OCI-LY1 (cell line): Measurements from ENCODE around the gene RAB36.

Experiments
- H2AFZ ChIP-seq: fragments of 200-600 bp; sonication (generic), shearing (Covaris generic); 2 replicates; pipeline ENCODE4 v1.6.0; 2014; ENCODE audit warnings: antibody characterized with exemption, mild to moderate bottlenecking, low read length
- H3F3A ChIP-seq: fragments of 200-600 bp; sonication (generic), shearing (Covaris generic); 2 replicates; pipeline ENCODE4 v1.6.0; 2014; ENCODE audit warnings: mild to moderate bottlenecking, antibody characterized with exemption, low read length, moderate library complexity; ENCODE audit not compliant: insufficient read depth
- H3K27ac ChIP-seq: fragments of 200-600 bp; sonication (generic); 2 replicates; pipeline ENCODE4 v1.5.1; 2014; ENCODE audit warnings: low read length, mixed run types, mild to moderate bottlenecking, low read depth; ENCODE audit not compliant: poor library complexity, severe bottlenecking
- H3K27me3 ChIP-seq: fragments of 200-600 bp; sonication (generic); 2 replicates; pipeline ENCODE4 v1.6.0; 2014; ENCODE audit warnings: antibody characterized with exemption, mild to moderate bottlenecking, low read length, moderate library complexity; ENCODE audit not compliant: insufficient read depth
- H3K36me3 ChIP-seq: fragments of 200-600 bp; sonication (generic); 2 replicates; pipeline ENCODE4 v1.6.1; 2014; ENCODE audit warnings: mild to moderate bottlenecking, antibody characterized with exemption, low read length, moderate library complexity, mixed read lengths; ENCODE audit not compliant: insufficient read depth
- H3K4me1 ChIP-seq: fragments of 200-600 bp; sonication (generic); 2 replicates; pipeline ENCODE4 v1.5.1; 2014; ENCODE audit warnings: mild to moderate bottlenecking, low read length, moderate library complexity; ENCODE audit not compliant: insufficient read depth, severe bottlenecking
- H3K4me2 ChIP-seq: fragments of 200-600 bp; sonication (generic), shearing (Covaris generic); 2 replicates; pipeline ENCODE4 v1.6.1; 2014; ENCODE audit warnings: low read length
- H3K4me3 ChIP-seq: fragments of 200-600 bp; sonication (generic); 2 replicates; pipeline ENCODE4 v1.5.1; 2014; ENCODE audit warnings: low read length, low read depth, mild to moderate bottlenecking, mixed read lengths; ENCODE audit not compliant: poor library complexity, severe bottlenecking
- H3K79me2 ChIP-seq: fragments of 200-600 bp; shearing (Covaris generic); 2 replicates; pipeline ENCODE4 v1.6.1; 2016; ENCODE audit warnings: mixed run types, low read length, mixed read lengths; ENCODE audit not compliant: insufficient read depth
- H3K9ac ChIP-seq: fragments of 200-600 bp; sonication (generic), shearing (Covaris generic); 2 replicates; pipeline ENCODE4 v1.6.1; 2014; ENCODE audit warnings: mild to moderate bottlenecking, low read length, mixed read lengths
- H3K9me2 ChIP-seq: fragments of 200-600 bp; sonication (generic), shearing (Covaris generic); 2 replicates; pipeline ENCODE4 v1.6.1; 2014; ENCODE audit warnings: low read depth, mild to moderate bottlenecking, low read length, mixed read lengths
- H3K9me3 ChIP-seq: fragments of 200-600 bp; shearing (Covaris generic); 2 replicates; pipeline ENCODE4 v1.6.1; 2014; ENCODE audit warnings: low read length, mixed read lengths
- H4K20me1 ChIP-seq: fragments of 200-600 bp; sonication (generic), shearing (Covaris generic); 2 replicates; pipeline ENCODE4 v1.6.0; 2016; ENCODE audit warnings: mild to moderate bottlenecking, low read length; ENCODE audit not compliant: insufficient read depth
- EZH2 ChIP-seq: fragments of 200-600 bp; sonication (generic), shearing (Covaris generic); IDR thresholded peaks from 2 replicates; pipeline ENCODE4 v1.8.0; 2017; ENCODE audit warnings: borderline replicate concordance, mixed run types, mild to moderate bottlenecking, antibody characterized with exemption, low read length, moderate library complexity, mixed read lengths
- TF ChIP-seq, protein P1 (sequence below): fragments of 200-600 bp; sonication (generic), shearing (Covaris generic); IDR thresholded peaks from 2 replicates; pipeline ENCODE4 v1.5.1; 2017; ENCODE audit warnings: mild to moderate bottlenecking, antibody characterized with exemption, low read length, moderate library complexity, mixed read lengths

Gene RAB36

GRCh38 chr22:23161029-23161428 is 15.8 kb downstream of the RAB36 start:
- Histone ChIP-seq H3K36me3 (no peaks in the 10 kb centered on the region), H3F3A (no peaks in the 10 kb centered on the region), H3K9me2 (no peaks in the 10 kb centered on the region), H3K4me1 (peaks cover 18% of the 10 kb centered on the region), H3K4me3 (no peak overlapping the region), H4K20me1 (no peaks in the 10 kb centered on the region), H3K27me3 (no peaks in the 10 kb centered on the region), H3K4me2 (no peak overlapping the region), H3K9me3 (no peaks in the 10 kb centered on the region), H3K9ac (no peak overlapping the region), H2AFZ (no peak overlapping the region), H3K27ac (no peak overlapping the region), H3K79me2 (no peaks in the 10 kb centered on the region)
- TF ChIP-seq, protein P1, sequence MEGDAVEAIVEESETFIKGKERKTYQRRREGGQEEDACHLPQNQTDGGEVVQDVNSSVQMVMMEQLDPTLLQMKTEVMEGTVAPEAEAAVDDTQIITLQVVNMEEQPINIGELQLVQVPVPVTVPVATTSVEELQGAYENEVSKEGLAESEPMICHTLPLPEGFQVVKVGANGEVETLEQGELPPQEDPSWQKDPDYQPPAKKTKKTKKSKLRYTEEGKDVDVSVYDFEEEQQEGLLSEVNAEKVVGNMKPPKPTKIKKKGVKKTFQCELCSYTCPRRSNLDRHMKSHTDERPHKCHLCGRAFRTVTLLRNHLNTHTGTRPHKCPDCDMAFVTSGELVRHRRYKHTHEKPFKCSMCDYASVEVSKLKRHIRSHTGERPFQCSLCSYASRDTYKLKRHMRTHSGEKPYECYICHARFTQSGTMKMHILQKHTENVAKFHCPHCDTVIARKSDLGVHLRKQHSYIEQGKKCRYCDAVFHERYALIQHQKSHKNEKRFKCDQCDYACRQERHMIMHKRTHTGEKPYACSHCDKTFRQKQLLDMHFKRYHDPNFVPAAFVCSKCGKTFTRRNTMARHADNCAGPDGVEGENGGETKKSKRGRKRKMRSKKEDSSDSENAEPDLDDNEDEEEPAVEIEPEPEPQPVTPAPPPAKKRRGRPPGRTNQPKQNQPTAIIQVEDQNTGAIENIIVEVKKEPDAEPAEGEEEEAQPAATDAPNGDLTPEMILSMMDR = no peak
- TF ChIP-seq EZH2 = no peak

- H3K9ac ChIP-seq = no peak overlapping the region
- TF ChIP-seq, protein P1 = no peak
- TF ChIP-seq EZH2 = no peak
- H3K4me3 ChIP-seq = no peak overlapping the region
- peaks cover 12% of the 10 kb centered on the region for H3K4me1 ChIP-seq
- H3K27me3 ChIP-seq = no peaks in the 10 kb centered on the region
- H2AFZ ChIP-seq = no peak overlapping the region
- H3K27ac ChIP-seq = no peak overlapping the region
- no peaks in the 10 kb centered on the region for H3K9me3 ChIP-seq
- no peak overlapping the region for H3K4me2 ChIP-seq
- H3F3A ChIP-seq = no peaks in the 10 kb centered on the region
- H3K79me2 ChIP-seq = no peaks in the 10 kb centered on the region
- H4K20me1 ChIP-seq = no peaks in the 10 kb centered on the region
- H3K36me3 ChIP-seq = no peaks in the 10 kb centered on the region
- no peaks in the 10 kb centered on the region for H3K9me2 ChIP-seq
Observed at GRCh38 chr22:23161574-23161973, 16.3 kb downstream of the RAB36 start.

GRCh38 chr22:23163665-23164064 is 18.4 kb downstream of the RAB36 start:
- no peak for TF ChIP-seq EZH2
- TF ChIP-seq, protein P1 = no peak
- H3K27ac ChIP-seq = no peak overlapping the region
- H2AFZ ChIP-seq = no peak overlapping the region
- H3F3A ChIP-seq = no peaks in the 10 kb centered on the region
- H3K79me2 ChIP-seq = no peaks in the 10 kb centered on the region
- H3K9me2 ChIP-seq = no peaks in the 10 kb centered on the region
- H3K4me1 ChIP-seq = no peaks in the 10 kb centered on the region
- no peaks in the 10 kb centered on the region for H3K36me3 ChIP-seq
- no peaks in the 10 kb centered on the region for H4K20me1 ChIP-seq
- H3K27me3 ChIP-seq = no peaks in the 10 kb centered on the region
- H3K9ac ChIP-seq = no peak overlapping the region
- H3K4me2 ChIP-seq = no peak overlapping the region
- no peaks in the 10 kb centered on the region for H3K9me3 ChIP-seq
- H3K4me3 ChIP-seq = no peak overlapping the region
